H7 (cell line): ENCODE results near the gene HMGCL. TPM values are rescaled to one million over a fixed set of nuclear protein-coding genes. Genes with fewer than 3 reads are reported as not detected.

ENCODE experiments used
- DNase-seq: peaks from one replicate; pipeline ENCODE4 v3.0.0; 2012
- H3K27me3 ChIP-seq: 2 replicates; pipeline ENCODE4 v1.6.0; 2011; ENCODE audit warnings: mild to moderate bottlenecking, low read length; ENCODE audit not compliant: control insufficient read depth, insufficient read depth
- H3K36me3 ChIP-seq: replicated peaks from 2 replicates; pipeline ENCODE4 v1.5.1; 2011; ENCODE audit warnings: low read length; ENCODE audit not compliant: control insufficient read depth, insufficient read depth
- H3K4me3 ChIP-seq: 2 replicates; pipeline ENCODE4 v1.5.1; 2011; ENCODE audit warnings: low read depth, mild to moderate bottlenecking, control low read depth, low read length, moderate library complexity; ENCODE audit not compliant: insufficient read depth
- total RNA-seq: library from RNA; depleted of rRNA; stranded (reverse); fragments of >200 nt; shearing (Covaris generic); gene quantifications from 2 replicates; pipeline ENCODE4 v1.2.3, GENCODE V29; 2014; rRNA removed

Gene HMGCL
- total RNA-seq, 1 experiment from 2014 or later: 35.8 TPM

GRCh38 chr1:23752909-23753308 is 72.3 kb downstream of the HMGCL start:
- Histone ChIP-seq H3K4me3 (no peak overlapping the region), H3K27me3 (no peaks in the 10 kb centered on the region), H3K36me3 (peaks cover 55% of the 10 kb centered on the region)
- DNase-seq: no peak

Other genes with a start within 250 kb of the HMGCL start
- gene RPL11, start 133.6 kb downstream of the HMGCL start, total RNA-seq: 1,671 and 2,124 TPM in 2 replicates
- gene ELOA, start 82.0 kb downstream of the HMGCL start, total RNA-seq: 54.0 and 55.4 TPM in 2 replicates
- 122 and 125 TPM in 2 replicates for gene PITHD1, start 47.0 kb downstream of the HMGCL start, total RNA-seq
- gene LYPLA2, start 34.3 kb downstream of the HMGCL start, total RNA-seq: 291 and 385 TPM in 2 replicates
- 72.0 and 103 TPM in 2 replicates for gene GALE, start 24.7 kb downstream of the HMGCL start, total RNA-seq
- 8.2 and 10.8 TPM in 2 replicates for gene FUCA1, start 42.9 kb upstream of the HMGCL start, total RNA-seq
- gene CNR2, start 87.9 kb upstream of the HMGCL start, total RNA-seq: not detected in 2 replicates
- gene PNRC2, start 134.4 kb upstream of the HMGCL start, total RNA-seq: 144 and 147 TPM in 2 replicates
- gene SRSF10, start 154.9 kb upstream of the HMGCL start, total RNA-seq: 82.8 and 122 TPM in 2 replicates